Femur (tissue), 1 donor: ENCODE measurements around the gene PDS5A.
"Not testable (repeated sequence)": the region's sequence is repeated elsewhere in the genome, so short reads cannot be mapped to it uniquely, and the experiment has no call there.

Experiments
- DNase-seq: peaks from one replicate; pipeline ENCODE4 v3.0.0-alpha.2; 2017

The PDS5A gene

DNA sequence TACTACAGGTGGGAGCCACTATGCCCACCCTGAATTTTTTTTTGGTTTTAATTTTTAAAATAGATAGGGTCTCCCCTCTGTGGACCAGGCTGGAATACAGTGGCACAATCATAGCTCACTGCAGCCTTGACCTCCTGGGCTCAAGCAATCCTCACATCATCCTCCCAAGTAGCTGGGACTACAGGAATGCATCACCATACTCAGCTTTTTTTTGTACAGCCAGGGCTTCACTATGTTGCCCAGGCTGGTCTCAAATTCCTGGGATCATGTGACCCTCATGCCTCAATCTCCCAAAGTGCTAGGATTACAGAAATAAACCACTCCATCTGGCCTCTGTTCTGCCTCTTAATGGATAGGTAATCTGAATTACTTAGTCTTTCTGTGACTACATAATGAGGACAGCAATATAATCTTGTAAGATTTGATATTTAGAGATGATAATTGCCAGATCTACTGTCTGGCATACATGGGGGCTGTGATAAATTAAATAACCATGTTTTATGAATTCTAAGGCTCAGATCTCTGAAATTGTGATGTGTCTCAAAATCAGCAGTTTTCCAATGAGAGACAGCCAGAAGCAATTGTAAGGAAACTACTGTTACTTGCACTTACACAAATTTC, 26.7 kb downstream of the PDS5A start:
- DNase-seq = no peak

DNA sequence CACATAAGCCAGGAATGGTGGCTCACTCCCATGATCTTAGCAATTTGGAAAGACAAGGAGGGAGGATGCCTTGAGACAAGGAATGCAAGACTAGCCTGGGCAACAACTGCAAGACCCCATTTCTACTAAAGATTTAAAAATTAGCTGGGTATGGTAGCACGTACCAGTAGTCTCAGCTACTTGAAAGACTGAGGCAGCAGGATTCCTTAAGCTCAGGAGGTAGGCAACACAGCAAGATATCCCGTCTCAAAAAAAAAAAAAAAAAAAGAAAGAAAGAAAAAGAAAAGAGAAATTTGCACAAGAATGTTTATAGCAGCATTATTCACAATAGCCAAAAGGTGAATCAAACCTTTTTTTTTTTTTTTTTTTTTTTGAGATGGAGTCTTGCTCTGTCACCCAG, 29.7 kb downstream of the PDS5A start:
- DNase-seq = no peak

DNA sequence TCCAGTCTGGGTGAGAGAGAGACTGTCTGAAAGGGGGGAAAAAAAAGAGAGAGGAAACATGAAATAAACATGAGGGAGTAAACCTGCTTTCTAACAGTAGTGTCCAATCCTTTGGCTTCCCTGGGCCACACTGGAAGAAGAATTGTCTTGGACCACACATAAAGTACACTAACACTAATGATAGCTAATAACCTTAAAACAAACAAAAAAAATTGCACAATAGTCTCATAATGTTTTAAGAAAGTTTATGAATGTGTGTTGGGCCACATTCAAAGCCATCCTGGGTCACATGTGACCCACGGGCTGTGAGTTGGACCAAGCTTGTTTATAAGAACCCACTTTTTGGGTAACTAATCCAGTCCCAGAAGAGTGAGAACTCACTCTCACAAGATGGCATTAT, 30.3 kb downstream of the PDS5A start:
- no peak for DNase-seq

DNA sequence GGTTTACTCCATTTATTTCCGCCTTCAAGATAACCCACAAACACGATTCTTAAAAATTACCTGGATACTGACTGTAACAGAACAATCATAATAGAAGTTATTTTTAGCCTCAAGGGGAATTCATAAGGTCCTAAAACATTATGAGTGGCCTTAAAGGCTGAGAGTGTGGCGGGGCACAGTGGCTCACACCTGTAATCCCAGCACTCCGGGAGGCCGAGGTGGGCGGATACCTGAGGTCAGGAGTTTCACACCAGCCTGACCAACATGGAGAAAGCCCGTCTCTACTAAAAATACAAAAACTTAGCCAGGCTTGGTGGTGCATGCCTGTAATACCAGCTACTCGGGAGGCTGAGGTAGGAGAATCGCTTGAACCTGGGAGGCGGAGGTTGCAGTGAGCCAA, 33.5 kb downstream of the PDS5A start:
- DNase-seq = not testable (repeated sequence)

DNA sequence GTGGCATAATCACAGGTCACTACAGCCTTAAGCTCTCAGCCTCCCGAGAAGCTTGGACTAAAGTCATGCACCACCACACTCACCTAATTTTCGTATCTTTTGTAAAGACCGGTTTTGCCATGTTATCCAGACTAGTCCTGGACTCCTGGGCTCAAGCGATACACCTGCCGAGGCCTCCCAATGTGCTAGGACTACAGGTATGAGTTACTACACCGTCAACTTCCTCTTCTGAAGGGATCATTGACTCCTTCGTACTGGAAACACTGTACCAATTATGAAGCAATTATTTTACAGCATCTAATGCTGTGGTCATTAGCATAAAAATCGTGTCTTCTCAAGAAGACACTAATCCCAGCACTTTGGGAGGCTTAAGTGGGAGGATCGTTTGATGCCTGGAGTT, 35.2 kb downstream of the PDS5A start:
- no peak for DNase-seq

DNA sequence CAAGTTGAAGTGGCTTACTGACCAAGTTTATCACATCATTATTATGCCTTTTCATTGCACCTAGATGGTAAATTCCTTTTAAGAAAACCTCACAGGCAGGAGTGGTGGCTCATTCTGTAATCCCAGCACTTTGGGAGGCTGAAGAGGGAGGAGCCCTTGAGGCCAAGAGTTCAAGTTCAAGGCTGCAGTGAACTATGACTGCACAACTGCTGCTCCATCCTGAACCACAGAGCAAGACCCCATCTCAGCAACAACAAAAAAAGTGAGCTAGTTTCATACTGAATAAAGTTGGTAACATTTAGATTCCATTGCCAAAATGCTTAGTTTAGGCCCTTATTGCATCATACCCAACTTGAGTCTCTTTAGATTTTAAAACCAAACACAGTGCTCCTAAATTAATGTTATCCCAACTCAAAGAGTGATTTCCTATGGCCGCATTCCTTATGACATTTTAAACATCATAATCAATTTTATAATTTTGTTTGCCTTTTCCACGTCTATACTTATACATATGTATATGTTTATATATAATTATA, 36.0 kb downstream of the PDS5A start:
- DNase-seq = no peak

DNA sequence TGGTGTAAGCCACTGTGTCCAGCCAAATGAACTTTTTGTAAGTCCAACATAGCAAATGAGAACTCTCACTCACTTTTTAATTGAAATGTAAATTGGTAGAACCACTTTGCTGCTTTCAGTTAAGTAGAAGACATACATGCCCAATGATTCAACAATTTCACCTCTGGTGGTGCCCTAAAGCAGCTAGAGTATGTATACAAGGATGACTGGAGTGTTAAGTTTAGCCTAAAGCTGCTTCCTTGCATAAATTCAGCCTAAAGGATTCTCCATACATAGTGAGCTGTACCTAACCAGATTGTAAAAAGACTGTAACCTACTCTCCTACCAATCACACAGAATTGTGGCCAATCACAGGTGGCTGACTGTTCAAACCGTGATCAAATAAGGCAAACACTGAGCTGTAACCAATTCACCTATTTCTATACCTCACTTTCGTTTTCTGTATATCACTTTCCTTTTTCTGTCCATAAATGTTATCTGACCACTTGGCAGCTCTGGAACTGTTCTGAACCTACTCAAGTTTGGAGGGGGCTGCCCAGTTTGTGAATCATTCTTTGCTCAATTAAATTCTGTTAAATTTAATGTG, 39.9 kb downstream of the PDS5A start:
- DNase-seq = no peak

DNA sequence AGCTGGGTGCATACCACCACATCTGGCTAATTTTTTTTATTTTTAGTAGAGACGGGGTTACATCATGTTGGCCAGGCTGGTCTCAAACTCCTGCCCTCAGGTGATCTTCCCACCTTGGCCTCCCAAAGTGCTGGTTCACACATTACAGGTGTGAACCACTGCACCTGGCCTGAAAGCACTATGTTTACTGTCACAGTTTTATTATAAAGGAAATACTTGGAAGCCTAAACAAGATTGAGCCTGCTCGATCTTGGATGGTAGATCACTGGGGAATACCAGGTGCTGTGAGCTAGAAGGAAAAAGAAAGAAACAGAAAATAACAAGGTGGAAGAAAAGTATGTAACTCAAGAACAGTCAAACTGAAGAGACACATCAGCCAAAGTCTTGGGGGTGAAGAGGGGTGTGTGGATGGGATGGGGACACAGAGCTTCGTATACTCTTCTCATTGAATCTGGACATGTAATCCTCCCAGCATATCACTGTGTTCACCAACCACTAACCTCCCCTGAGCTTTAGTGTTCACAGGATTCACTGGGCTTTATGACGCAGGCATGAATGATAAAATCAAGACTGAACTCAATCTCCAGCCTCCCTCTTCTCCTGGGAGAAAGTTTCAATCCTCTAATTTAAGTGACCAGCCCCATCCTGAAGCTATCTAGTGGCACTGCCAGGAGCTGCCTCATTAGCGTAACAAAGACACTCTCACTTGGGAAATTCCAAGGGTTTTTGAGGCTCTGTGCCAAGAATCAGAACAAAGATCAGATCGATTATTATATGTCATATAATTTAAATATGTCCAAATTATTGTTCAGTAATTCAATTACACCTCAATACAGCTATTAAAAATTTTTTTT, 40.9 kb downstream of the PDS5A start:
- DNase-seq = no peak

DNA sequence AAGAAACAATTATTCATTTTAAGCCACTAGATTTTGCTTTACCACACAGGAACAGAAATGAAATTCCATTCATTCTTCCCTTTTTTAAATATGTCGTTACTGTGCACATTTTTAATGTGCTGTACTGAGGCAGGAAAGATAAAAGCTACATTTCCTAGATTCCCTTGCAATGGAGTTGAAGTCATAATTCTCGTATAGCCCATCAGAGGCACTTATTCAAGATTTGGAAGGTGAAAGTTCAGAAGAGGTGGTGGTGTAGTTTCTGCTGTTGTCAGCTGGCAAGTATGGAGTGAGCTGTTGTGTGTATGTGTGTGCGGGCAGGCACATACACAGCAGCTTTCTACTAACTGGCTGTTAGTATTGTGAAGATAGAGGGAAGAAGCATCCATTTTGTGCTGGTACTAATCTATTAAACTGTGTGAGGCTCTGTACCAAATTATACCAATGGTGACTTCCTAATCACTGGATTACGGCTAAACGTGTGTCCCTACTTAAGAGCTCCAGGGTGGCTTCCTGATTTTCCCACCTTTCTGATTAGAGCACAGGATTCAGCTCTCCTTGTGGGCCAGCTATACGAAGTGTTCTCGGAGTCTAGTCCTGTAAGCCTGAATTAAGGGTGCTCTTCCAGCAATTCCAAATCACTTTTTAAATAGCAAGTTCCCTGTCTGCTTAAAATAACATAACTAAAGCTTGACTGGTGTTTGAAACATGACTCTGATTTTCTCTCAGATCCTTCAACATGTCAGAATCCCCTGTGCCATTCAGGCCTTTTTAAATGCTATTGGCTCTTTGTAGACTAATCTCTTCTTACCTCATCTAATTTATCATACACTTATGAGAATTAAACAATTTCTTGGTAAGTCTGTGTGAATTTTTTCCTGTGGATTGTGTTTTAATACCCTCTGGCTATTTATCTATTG, 43.8 kb downstream of the PDS5A start:
- no peak for DNase-seq

DNA sequence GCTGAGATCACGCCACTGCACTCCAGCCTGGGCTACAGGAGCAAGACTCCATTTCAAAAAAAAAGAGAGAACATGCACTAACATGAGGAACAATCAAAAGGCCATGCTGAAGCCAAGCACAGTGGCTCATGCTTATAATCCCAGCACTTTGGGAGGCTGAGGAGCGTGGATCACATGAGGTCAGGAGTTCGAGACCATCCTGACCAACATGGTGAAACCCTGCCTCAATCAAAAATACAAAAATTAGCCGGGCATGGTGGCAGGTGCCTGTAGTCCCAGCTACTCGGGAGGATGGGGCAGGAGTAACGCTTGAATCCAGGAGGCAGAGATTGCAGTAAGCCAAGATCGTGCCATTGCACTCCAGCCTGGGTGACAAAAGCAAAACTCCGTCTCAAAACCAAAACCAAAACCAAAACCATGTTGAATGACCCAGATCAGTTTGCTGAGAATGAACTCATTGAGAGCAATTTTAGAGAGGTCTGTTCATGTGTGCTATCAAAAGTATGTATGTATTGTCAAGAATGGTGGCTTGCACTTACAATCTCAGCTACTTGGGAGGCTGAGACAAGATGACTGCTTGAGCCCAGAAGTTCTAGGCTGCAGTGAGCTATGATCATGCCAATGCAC, 44.8 kb downstream of the PDS5A start:
- DNase-seq = no peak

DNA sequence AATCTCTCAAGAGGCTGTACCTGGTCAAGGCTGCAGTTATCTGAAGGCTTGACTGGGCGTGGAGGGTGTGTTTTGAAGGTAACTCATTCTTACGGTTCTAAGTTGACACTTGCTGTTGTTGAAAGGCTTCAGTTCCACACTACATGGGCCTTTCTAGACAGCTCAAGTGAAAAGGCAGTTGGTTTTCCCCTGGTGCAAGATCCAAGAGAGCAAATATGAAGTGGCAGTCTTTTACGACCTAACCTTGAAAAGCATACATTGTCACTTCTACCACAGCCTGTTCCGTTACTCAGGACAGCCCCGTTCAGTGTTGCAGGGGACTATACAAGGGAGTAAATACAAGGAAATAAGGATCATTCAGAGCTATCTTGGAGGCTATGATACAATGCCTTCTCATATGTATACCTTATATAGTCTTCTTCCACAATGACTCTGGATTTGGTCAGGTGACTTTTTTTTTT, 46.2 kb downstream of the PDS5A start:
- no peak for DNase-seq

DNA sequence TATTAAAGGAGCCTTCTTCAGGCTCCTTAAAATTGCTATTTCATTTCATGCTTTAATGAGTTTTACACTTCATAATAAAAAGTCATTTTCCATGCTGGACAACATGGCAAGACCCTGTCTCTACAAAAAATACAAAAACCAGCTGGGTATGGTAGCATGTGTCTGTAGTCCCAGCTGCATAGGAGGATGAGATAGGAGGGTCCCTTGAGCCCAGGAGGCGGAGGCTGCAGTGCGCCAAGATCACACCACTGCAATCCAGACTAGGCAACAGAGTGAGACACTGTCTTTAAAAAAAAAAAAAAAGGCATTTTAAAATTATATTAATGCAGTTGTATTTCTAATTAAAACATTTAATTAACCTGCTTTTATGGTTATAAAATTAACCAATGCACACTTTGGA, 49.2 kb downstream of the PDS5A start:
- no peak for DNase-seq

DNA sequence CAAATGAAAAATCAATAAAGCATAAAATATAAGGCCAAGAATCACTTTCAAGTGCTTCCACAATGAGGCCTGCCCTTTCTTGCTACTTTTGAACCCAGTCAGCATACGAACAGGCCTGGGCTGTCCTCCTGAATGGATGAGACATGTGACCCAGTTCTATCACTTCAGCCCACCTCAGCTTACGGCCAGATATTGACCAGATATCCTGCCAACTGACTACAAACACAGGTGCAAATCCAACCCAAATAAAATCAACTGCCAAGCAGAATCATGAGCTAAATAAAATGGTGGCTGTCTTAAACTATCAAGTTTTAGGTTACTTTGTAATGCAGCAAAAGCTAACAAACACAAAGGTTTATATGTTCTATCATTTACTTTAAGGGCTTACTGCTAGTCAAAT, 53.7 kb downstream of the PDS5A start:
- no peak for DNase-seq

DNA sequence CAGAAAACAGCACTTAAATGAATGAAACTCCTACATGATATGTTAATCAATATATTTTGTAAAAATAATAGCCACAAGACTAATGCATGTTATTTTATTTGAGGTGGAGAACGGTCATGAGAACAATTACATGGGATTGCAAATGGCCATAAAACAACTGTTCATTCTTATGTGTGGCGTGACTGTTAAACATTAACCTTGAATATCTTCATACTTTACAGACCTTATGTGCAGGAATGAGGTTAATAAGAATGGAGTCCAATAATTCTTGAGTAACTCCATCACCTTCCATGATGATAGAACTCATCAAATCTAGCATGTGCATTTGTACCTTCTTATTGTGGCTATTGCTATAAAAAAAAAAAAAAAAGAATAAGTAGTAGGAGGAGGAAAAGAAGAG, 55.3 kb downstream of the PDS5A start:
- no peak for DNase-seq

DNA sequence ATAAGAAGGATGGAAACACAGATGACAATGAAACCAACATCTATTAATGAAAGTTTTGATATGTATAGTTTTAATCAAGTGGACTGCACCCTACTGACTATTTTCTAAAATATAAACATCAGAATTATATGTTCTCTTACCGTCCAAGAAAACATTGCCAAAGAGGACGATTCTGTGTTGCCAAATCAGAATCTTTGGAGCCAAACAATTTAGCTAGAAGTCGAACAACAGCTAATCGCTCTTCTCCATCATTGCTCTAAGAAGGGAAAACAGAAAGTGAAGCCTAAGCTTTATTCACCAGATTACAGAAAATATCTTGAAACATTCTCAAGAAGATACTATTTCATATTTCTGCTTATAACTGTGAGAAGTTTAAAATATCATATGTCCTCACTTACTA, 64.2 kb downstream of the PDS5A start:
- no peak for DNase-seq

DNA sequence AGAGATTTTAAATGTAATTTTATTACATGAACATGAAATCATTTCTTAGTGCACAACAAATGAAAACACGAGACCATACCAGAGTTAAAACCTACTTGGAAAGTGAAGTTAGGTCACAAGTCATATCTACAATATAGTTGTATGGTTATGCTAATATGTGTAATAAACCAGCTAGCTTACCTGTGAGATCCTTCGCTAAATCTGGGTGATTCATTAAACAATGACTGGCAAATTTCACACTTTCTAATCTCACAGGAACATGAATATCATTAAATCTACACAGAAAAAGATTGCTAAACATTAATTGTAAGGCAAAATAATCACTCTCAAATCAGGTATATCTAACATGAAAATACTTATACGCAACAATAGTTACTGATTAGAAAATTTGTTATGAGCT, 67.6 kb downstream of the PDS5A start:
- DNase-seq = no peak

DNA sequence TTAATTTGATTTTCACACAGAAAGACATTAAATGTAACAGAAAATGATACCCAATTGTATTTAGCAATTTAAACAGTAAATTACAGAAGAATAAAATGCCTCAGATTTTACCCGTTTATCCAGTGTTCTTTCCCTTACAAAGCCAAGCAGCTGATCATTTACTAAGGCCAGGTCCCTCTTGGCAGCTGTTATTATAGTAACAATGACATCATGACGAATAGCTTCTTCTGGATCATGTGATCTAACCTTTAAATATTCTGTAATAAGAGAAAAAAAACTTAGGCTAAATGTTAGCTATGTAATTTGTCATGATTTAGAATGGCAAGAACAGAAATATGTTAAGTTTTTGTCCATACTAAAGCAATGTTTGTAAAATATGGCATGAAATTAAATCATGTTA, 69.4 kb downstream of the PDS5A start:
- DNase-seq = no peak

DNA sequence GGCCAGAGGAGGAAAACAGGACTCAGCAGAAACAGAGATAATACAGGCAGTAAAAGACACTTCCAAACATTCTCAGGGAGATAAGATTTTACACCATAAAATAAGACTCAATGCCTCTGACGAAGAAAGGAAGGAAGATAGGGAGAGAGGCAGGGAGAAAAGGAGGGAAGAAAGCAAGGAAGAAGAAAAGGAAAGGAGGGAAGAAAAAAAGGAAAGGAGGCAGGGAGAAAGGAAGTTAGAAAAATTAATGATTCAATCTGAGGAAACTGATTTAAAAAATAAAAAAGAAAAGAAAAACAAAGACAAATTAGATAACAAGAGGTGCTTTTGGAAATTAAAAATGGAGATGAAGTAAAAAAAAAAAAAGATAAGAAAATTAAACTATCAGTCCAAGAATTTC, 72.1 kb downstream of the PDS5A start:
- no peak for DNase-seq

DNA sequence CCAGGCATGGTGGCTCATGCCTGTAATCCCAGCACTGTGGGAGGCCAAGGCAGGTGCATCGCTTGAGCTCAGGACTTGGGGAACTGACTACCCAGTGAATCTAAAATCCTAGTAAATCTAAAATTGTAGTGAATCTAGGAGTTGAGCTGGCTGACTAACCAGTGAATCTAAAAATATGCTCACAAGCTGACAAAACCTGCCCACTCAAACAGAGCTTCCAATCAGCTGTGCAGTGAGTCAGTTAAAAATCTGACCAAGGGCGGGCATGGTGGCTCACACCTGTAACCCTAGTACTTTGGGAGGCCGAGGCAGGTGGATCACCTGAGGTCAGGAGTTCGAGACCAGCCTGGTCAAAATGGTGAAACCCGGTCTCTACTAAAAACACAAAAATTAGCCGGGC, 72.7 kb downstream of the PDS5A start:
- not testable (repeated sequence) for DNase-seq

DNA sequence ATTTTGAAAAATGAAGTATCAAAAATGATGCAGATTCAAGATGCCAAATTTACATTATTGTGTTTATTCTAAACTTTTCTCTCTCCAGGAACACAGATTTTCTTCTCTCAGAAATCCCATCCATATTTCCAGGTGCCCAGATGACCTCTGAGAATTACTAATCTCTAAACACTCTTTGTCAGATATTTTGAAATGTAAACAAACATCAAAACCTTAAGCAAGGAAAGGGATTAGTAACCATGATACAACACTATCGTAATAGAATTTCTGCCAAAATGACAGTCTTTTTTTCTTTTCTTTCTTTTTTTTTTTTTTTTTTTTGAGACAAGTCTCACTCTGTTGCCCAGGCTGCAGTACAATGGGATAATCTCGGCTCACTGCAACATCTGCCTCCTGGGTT, 76.7 kb downstream of the PDS5A start:
- no peak for DNase-seq

DNA sequence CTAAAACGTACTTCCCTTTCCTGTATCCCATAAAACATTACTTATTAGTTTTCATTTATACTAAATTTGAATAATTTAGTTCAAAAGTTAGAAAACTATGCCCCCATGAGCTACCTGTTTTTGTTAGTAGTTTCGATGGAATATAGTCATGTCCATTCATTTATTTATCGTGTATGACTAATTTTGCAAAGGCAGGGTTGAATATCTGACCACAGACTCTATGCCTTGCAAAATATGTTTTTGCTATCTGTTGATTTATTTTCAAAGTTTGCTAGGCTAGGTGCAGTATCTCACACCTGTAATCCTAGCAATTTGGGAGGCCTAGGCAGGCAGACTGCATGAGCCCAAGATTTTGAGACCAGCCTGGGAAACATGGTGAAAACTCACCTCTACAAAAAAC, 78.4 kb downstream of the PDS5A start:
- DNase-seq = no peak

DNA sequence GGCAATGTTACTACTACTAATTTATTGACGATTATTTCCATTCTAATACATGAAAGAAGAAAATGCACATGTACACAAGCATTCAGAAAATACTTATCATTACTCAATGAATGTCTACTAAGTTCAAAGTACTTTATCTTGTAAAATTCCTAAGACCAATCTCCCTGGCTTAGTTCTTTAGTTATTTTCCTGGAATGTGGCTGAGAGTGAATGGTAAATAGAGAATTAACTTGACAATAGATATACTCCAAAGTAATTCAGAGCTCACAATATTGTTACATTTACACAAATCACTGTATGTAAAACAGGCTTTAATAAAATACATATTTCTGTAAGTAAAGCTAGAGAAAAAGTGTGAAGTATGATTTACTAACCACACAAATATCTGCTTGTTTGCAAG, 79.7 kb downstream of the PDS5A start:
- DNase-seq = no peak
